OCI-M1 (cell line): ENCODE data around the gene PLCE1.
A peak's percentile ranks its signal among the peaks of the same experiment; 100 is the strongest.
"Not testable (repeated sequence)": the region's sequence is repeated elsewhere in the genome, so short reads cannot be mapped to it uniquely, and the experiment has no call there.

Experiments used
- DNase-seq: peaks from one replicate; lab custom pipeline; 2025; lab: John Stamatoyannopoulos, UW

The PLCE1 gene

DNA sequence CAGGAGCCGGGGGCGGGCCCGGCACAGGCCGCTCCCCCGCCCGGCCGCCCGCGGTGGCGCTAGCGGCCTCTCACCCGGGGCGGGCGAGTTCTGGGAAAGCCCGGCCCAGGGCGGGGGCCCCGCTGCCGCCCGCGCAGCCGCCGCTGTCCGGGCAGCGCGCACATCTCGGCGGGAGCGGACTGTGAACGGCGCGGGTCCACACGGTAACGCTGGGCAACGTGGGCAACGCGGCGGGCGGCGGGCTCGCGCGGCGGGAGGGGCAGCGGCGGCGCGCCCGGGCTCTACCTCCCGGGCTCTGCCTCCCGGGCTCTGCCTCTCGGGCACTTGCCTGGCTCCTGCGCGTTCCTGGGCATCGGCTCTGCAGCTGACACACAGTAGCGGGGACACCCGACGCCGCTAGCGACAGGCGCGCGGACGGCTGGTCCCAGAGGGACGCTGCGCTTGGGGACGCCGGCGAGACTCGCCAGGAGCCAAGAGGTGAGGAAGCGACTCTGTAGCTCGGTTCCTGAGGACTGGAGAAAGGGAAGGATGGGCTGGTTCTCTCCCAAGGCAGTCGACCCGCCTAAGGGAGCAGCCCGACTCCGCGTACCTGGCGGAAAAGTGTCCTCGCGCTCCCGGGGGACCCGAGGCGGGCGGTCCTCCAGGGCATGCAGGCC, at the start of gene PLCE1:
PLCE1 (plus strand) TSS at position 150 of the 656 bp plus-strand sequence. CDS start 37,116 bp downstream, outside the sequence.
- DNase-seq: no peak

DNA sequence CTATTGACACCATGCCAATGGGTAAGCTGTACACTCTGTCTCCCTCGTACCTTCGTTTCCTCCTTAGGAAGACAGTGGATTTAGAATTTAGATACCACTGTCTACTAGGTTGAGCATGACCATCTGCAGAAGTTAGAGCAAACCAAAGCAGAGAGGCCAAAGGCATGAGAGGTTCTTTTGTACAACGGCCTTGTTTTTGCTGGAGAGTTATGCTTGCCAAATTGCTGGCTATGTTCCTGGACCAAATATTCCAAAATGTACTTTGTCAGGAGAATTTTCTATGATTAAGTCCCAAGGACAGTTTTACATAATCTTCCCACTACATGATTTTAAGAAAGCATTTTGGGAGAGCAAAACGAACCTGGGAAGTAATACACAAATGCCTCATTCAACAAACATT, 47.9 kb upstream of the PLCE1 start:
- DNase-seq: no peak

DNA sequence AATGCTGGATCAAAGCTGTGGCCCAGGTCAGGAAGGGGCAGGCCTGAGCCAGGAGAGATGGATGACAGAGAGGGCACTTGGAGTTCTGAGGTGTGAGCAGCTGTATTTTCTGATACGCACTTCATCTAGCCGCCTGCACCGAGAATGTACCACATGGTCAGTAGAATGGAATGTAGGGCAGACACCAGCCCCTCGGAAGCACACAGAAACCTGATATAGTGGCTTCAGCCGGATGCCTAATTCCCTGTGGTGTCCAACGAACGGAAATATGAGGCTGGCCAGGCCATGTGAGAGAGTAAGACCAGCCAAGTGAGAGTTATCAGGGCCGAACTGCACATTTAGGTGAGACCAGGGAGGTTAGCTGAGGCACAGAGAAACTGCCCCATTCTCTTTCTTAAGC, 46.7 kb upstream of the PLCE1 start:
- no peak for DNase-seq

DNA sequence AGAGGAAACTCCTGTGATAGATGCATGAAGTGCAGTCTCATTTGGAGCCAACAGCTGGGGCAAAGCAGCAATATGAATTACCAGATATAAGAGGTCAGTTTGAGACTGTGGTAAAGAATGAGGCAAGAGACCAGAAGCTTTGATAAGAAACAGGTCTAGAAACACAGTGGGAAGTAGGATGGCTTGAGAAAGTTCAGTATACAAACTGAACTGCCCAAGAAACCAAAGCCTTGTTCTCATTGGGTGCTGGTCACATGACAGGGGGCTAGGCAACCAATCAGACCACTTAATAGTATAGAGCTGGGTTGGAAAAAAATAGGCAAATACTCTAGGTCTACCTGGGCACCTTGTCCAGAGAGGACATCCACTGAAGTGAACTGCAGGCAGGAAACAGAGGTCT, 46.2 kb upstream of the PLCE1 start:
- DNase-seq: peak; percentile 43

- no peak for DNase-seq
Observed at GRCh38 chr10:93951905-93952304, 41.8 kb upstream of the PLCE1 start.

- DNase-seq: no peak
Observed at GRCh38 chr10:93954299-93954698, 39.4 kb upstream of the PLCE1 start.

GRCh38 chr10:93954726-93955363, 38.9 kb upstream of the PLCE1 start:
- no peak for DNase-seq

- no peak for DNase-seq
Observed at GRCh38 chr10:93958834-93959233, 34.9 kb upstream of the PLCE1 start.

DNA sequence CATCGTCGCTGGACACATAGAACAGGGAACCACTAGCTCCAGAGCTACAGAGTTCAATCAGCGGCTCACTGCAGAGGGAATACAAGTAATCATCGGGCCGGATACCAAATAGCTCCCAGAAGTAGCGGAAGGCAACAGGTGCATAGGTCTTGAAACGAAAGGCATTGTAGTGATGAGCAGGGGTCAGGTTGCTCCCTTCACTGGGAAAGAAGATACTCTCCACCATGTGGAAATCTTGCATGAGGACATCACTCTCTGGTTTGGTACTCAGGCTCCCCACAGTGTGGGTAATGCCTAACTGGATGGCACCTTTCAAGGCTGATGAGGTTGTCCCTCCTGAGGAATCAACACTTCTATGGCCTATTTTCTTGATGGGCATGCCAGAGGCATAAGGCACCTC, 32.7 kb upstream of the PLCE1 start:
- DNase-seq: not testable (repeated sequence)

- no peak for DNase-seq
Observed at GRCh38 chr10:93962973-93963372, 30.8 kb upstream of the PLCE1 start.

DNA sequence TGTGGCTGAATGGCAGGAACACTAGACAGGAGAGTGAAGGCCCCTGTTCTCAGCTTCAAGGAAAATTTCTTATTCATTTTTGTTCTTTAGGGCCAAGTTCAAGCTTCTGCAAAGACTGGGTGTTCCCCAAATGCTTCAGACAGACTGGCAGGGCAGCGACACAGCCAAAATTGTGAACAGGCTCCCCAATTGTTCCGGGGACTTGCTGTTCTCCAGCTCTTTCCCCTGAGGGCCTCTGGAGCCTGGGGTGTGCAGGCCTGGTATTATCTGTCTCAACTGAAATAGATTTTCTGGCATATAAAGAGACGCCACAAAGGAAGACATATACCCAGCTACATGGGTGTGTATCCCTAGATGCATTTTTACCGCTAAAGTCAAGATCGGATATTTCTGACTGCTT, 30.3 kb upstream of the PLCE1 start:
- DNase-seq: no peak

- no peak for DNase-seq
Observed at GRCh38 chr10:93965911-93966310, 27.8 kb upstream of the PLCE1 start.

GRCh38 chr10:93967756-93968155, 26.0 kb upstream of the PLCE1 start:
- no peak for DNase-seq

- no peak for DNase-seq
Observed at GRCh38 chr10:93968540-93968945, 25.2 kb upstream of the PLCE1 start.

DNA sequence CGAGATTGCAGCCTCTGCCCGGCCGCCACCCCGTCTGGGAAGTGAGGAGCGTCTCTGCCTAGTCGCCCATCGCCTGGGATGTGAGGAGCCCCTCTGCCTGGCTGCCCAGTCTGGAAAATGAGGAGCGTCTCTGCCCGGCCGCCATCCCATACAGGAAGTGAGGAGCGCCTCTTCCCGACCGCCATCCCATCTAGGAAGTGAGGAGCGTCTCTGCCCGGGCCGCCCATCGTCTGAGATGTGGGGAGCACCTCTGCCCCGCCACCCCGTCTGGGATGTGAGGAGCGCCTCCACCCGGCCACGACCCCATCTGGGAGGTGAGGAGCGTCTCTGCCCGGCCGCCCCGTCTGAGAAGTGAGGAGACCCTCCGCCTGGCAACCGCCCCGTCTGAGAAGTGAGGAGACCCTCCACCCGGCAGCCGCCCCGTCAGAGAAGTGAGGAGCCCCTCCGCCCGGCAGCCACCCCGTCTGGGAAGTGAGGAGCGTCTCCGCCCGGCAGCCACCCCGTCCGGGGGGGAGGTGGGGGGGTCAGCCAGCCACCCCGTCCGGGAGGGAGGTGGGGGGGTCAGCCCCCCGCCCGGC, 23.2 kb upstream of the PLCE1 start:
- not testable (repeated sequence) for DNase-seq

DNA sequence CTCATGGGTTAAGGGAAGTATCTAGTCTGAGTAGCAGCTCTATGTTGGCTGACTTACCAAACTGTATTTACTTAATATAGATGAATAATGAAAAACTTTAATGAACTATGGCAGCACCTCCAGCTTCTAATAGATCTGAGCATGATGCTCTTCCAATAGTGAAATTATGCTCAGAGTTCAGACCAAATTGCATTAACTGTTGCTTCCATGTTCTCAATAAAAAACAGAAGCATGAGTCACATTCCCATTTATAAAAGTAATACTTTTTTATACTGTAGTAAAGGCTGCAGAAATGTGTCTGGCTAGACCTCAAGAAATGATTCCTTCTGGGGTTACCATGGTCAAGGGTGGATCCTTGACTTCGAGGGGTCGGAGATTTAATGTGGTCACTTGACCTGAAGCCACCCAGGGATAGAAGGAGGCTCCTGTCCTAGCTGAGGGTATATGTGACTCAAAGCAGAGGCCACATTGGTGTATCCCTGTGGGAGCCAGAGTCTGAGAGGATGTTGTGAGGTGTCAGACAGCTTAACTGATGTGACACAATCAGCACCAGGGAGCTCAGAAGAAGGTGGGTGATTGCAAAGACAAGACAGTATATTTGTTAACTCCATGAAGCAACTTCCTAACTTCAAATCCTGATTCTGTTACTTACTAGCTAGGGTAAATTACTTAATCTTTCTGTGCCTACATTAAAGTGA, 19.8 kb upstream of the PLCE1 start:
- no peak for DNase-seq

GRCh38 chr10:93977442-93977841, 16.3 kb upstream of the PLCE1 start:
- DNase-seq: no peak

DNA sequence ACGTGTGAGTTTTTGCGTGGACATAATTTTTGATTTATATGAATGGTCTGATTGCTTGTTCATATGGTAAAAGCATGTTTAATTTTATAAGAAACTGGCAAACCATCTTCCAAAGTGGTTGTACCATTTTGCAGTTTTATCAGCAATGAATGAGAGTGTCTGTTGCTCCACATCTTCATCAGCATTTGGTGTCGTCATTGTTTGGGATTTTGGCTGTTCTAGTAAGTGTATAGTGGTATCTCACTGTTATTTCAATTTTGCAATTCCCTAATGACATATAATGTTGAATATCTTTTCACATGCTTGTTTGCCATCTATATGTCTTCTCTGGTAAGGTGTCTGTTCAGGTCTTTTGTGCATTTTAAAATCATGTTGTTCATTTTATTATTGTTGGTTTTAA, 13.2 kb upstream of the PLCE1 start:
- no peak for DNase-seq

DNA sequence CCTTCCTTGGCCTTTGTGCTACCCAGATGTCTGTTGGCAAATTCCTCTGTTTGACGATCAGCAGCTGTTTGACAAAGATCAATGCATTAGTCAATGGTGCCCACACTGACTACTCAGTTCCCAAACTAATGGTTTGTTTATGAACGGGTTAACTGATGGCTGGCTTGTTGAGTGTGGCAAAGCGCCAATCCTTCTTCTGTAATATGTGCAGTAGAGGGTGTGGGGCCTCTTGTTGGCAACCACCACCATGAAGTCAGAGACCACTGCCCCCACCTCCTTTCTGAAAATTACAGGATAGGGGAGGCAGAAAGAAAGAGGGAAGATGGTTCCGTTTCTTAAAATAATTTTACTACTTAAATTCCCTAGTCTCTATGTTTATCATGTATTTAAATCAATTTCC, 2.6 kb upstream of the PLCE1 start:
- no peak for DNase-seq

DNA sequence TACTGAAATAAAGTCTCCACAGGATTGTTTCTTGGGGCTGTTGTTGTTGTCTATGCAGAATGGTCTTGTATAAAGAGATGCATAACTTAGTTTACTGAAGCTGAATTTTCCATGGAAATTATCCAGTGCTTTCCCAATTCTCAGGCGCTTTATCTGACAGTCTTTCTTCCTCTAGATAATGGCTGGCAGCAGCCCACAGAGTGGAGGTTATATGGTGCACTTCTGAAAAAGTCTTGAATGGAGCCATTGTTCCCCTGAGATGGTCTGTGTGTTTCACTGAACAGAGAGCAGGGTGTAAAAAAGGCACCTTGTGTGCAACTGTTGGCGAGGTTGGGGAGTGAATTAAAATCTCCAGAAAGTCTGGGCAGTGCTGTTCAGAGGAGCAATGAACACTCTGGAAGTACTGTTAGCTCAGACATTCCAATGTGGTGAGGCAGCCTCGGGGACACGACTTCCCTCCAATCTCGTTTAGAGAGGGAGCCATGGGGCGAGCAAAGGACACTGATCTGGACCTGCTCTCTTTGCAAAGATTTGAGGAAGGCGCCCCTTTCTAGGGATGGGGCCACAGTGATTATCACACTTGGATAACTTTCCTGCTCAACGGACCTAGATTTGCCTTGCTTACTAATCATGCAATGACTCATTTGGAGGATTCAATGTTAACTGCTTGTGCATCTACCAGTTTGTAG, 2.0 kb upstream of the PLCE1 start:
- no peak for DNase-seq

- no peak for DNase-seq
Observed at GRCh38 chr10:93992400-93993030, 1.2 kb upstream of the PLCE1 start.

GRCh38 chr10:93993414-93993781, 333 bp upstream of the PLCE1 start:
- DNase-seq: no peak
